ENCODE data around the gene TIRAP. TPM values are rescaled to one million over a fixed set of nuclear protein-coding genes. Genes with fewer than 3 reads are reported as not detected.

TIRAP gene
- total and polyA plus RNA-seq, 2 of the 8 experiments (the other 6 are each of a cell fraction or from before 2014, with no cell fraction given) = 5.3 TPM

GRCh38 chr11:126280595-126280994 is 2.3 kb upstream of the TIRAP start:
- H3K9me3 ChIP-seq (ENCODE audit: insufficient read depth in 2 of 2, low read depth in 1 of 2, low read length in 1 of 2) = no peaks in the 10 kb centered on the region; a peak in 1 of 4 replicates
- no peak overlapping the region for H2AK5ac ChIP-seq (ENCODE audit: low read depth, low read length)
- H2BK12ac ChIP-seq (ENCODE audit: low read depth, low read length) = no peak overlapping the region
- H3K4me2 ChIP-seq (ENCODE audit: insufficient read depth in 1 of 2, low read depth in 2 of 2, low read length in 2 of 2) = no peak overlapping the region
- H3K4me1 ChIP-seq (replicated peaks in 1 of 4; ENCODE audit: control insufficient read depth in 3 of 4, insufficient read depth in 4 of 4, low read length in 3 of 4) = peaks cover 0 to 6% (median 4%) of the 10 kb centered on the region in 4 experiments; a peak in 4 of 7 replicates
- H3K4ac ChIP-seq (replicated peaks; ENCODE audit: insufficient read length, low read depth, low read length) = no peak overlapping the region
- peaks cover 8 to 20% (median 12%) of the 10 kb centered on the region in 4 experiments; a peak in 7 of 8 replicates for H3K36me3 ChIP-seq (ENCODE audit: control insufficient read depth in 2 of 4, insufficient read depth in 4 of 4, low read length in 3 of 4)
- H2BK120ac ChIP-seq (replicated peaks; ENCODE audit: low read depth, low read length) = no peak overlapping the region
- no peak overlapping the region for H4K8ac ChIP-seq (ENCODE audit: extremely low read depth, insufficient read depth, low read length)
- H3K56ac ChIP-seq (replicated peaks; ENCODE audit: insufficient read length, low read depth, low read length) = no peak overlapping the region
- H3K79me2 ChIP-seq (ENCODE audit: control insufficient read depth in 1 of 2, insufficient read depth in 2 of 2, low read length in 2 of 2) = no peaks in the 10 kb centered on the region
- no peak overlapping the region for H3K14ac ChIP-seq (ENCODE audit: insufficient read length)
- peaks cover 13% of the 10 kb centered on the region for H3K23me2 ChIP-seq (ENCODE audit: low read depth, low read length)
- DNase-seq (ENCODE audit: low read depth in 1 of 2, low spot score in 2 of 2) = no peak
- no peak overlapping the region for H2AFZ ChIP-seq (ENCODE audit: low read length)
- peaks cover 2% of the 10 kb centered on the region; the same call in 1 of the 2 replicates for H3K79me1 ChIP-seq (ENCODE audit: low read depth, low read length)
- no peak overlapping the region for H4K91ac ChIP-seq (replicated peaks; ENCODE audit: insufficient read length, low read length)
- H3K18ac ChIP-seq (ENCODE audit: extremely low read depth, low read length) = no peak overlapping the region
- H3K27me3 ChIP-seq (replicated peaks in 1 of 4; ENCODE audit: control insufficient read depth in 3 of 4, extremely low read depth in 1 of 4, insufficient read depth in 3 of 4, low read length in 3 of 4) = peaks cover 0 to 5% (median 2%) of the 10 kb centered on the region in 4 experiments; a peak in 4 of 7 replicates
- no peak overlapping the region for H3K27ac ChIP-seq (ENCODE audit: low read depth, low read length)
- peaks cover 2% of the 10 kb centered on the region in 2 experiments for H4K20me1 ChIP-seq (replicated peaks in 1 of 2; ENCODE audit: control insufficient read depth in 1 of 2, insufficient read depth in 2 of 2, low read length in 2 of 2)
- H4K5ac ChIP-seq (ENCODE audit: insufficient read length, low read depth, low read length) = no peak overlapping the region
- FAIRE-seq = no peak
- ChIA-PET CTCF (ENCODE audit: partially characterized antibody) (interaction anchor here (1.3 kb wide), 1 partner anchor 20 kb away, joined by 5 read pairs; no protein-coding TSS in a partner anchor), POLR2A (ENCODE audit: partially characterized antibody) (interaction anchor here (0.8 to 4.6 kb wide), 10 partner anchors 9 to 155 kb away, joined by 3 to 75 read pairs (median 6); partner anchors contain the start of genes DCPS, FOXRED1 and SRPRA)
- WGBS, 2 experiments (ENCODE audit: extremely low coverage in 1 of 2, insufficient coverage in 1 of 2, insufficient read length in 1 of 2, insufficient replicate concordance in 2 of 2, low coverage in 1 of 2, low lambda C conversion rate in 2 of 2, missing lambda C conversion rate in 1 of 2) = 85% methylated on average over 5 of the region's 5 CpGs; no CpG with 5 or more reads in 1 of the 2 experiments
- no peak overlapping the region for H3K4me3 ChIP-seq (ENCODE audit: extremely low read depth in 1 of 4, insufficient read depth in 2 of 4, low read depth in 3 of 4, low read length in 4 of 4)
- H3K23ac ChIP-seq (ENCODE audit: insufficient read length) = no peak overlapping the region
- H2BK5ac ChIP-seq (ENCODE audit: low read depth, low read length) = no peak overlapping the region
- H2BK20ac ChIP-seq (ENCODE audit: low read length) = no peak overlapping the region
- H3K9ac ChIP-seq (replicated peaks in 1 of 4; ENCODE audit: extremely low read depth in 1 of 4, low read depth in 3 of 4, low read length in 3 of 4) = no peak overlapping the region
- H2BK15ac ChIP-seq (ENCODE audit: low read length) = no peak overlapping the region
- TF ChIP-seq ATF3 (IDR thresholded peaks at IDR 0.05; ENCODE audit: insufficient read depth, low read depth, low read length) = no peak
- no peak for TF ChIP-seq ZNF274 (IDR thresholded peaks at IDR 0.05; ENCODE audit: borderline replicate concordance, extremely low read depth, low read length)
- no peak for TF ChIP-seq RAD21 (IDR thresholded peaks at IDR 0.05 in 1 of 2, conservative IDR thresholded peaks at IDR 0.05 in 1 of 2; ENCODE audit: low read depth in 2 of 2, low read length in 2 of 2)
- TF ChIP-seq TAF1 (IDR thresholded peaks at IDR 0.05; ENCODE audit: low read depth, low read length) = no peak
- TF ChIP-seq SIN3A (conservative IDR thresholded peaks at IDR 0.05 in 1 of 2, IDR thresholded peaks at IDR 0.05 in 1 of 2; ENCODE audit: low read depth in 1 of 2, low read length in 2 of 2) = no peak
- TF ChIP-seq JUN (IDR thresholded peaks at IDR 0.05; ENCODE audit: low read depth, low read length) = no peak
- TF ChIP-seq KDM4A (IDR thresholded peaks at IDR 0.05; ENCODE audit: low read depth, low read length, severe bottlenecking) = no peak
- no peak for TF ChIP-seq POLR2AphosphoS5 (IDR thresholded peaks at IDR 0.05; ENCODE audit: low read depth, low read length)
- no peak for TF ChIP-seq E2F6 (IDR thresholded peaks at IDR 0.05)
- TF ChIP-seq TAF7 (optimal IDR thresholded peaks at IDR 0.05; ENCODE audit: borderline replicate concordance, low read depth, low read length) = no peak

All from H1 (cell line).